Natural killer cell (primary cell): ENCODE data around the gene RETREG1. TPM values are rescaled to one million over a fixed set of nuclear protein-coding genes. Genes with fewer than 3 reads are reported as not detected.

ENCODE experiments used
- ATAC-seq, 3 donors: fragments of 150-1000 bp in 2 of 3; fragments of 200-7000 bp in 1 of 3; cut with Tn5 transposase; 1 replicate in 1 of 3; 2 replicates in 2 of 3; pipeline ENCODE4 v1.10.0; 2021; ENCODE audit warnings: mild to moderate bottlenecking in 2 of 3, moderate library complexity in 2 of 3
- DNase-seq, 2 donors: peaks; one replicate each; pipeline versions ENCODE4 v3.0.0 to v3.0.0-alpha.2; 2013 to 2021; ENCODE audit warnings: mixed read lengths in 1 of 2
- H3K27ac ChIP-seq: one replicate; pipeline ENCODE4 v1.5.1; 2013; ENCODE audit warnings: mild to moderate bottlenecking, low read length
- H3K27me3 ChIP-seq: one replicate; pipeline ENCODE4 v1.6.1; 2013; ENCODE audit warnings: low read length; ENCODE audit not compliant: control insufficient read depth, insufficient read depth
- H3K36me3 ChIP-seq: one replicate; pipeline ENCODE4 v1.6.1; 2013; ENCODE audit warnings: low read length; ENCODE audit not compliant: control insufficient read depth, insufficient read depth
- H3K4me1 ChIP-seq: one replicate; pipeline ENCODE4 v1.6.1; 2013; ENCODE audit warnings: low read length; ENCODE audit not compliant: control insufficient read depth, insufficient read depth
- H3K4me3 ChIP-seq: one replicate; pipeline ENCODE4 v1.5.1; 2013; ENCODE audit warnings: low read length
- H3K9me3 ChIP-seq: one replicate; pipeline ENCODE4 v1.6.1; 2013; ENCODE audit warnings: low read length; ENCODE audit not compliant: control insufficient read depth, insufficient read depth
- H3K27ac Mint-ChIP-seq, 2 donors: one replicate each; pipeline ENCODE4 v1.8.0; 2022; ENCODE audit warnings: mild to moderate bottlenecking in 2 of 2, mixed read lengths in 2 of 2, moderate library complexity in 1 of 2
- H3K27me3 Mint-ChIP-seq, 2 donors: one replicate each; pipeline ENCODE4 v1.8.0; 2022; ENCODE audit warnings: low read depth in 2 of 2, mixed read lengths in 2 of 2
- H3K36me3 Mint-ChIP-seq: one replicate; pipeline ENCODE4 v1.8.0; 2022; ENCODE audit warnings: mixed read lengths
- H3K4me1 Mint-ChIP-seq, 2 donors: one replicate each; pipeline ENCODE4 v1.8.0; 2022; ENCODE audit warnings: mixed read lengths in 2 of 2
- H3K4me3 Mint-ChIP-seq: one replicate; pipeline ENCODE4 v1.8.0; 2022; ENCODE audit warnings: mild to moderate bottlenecking, moderate library complexity, mixed read lengths
- H3K9me3 Mint-ChIP-seq, 2 donors: one replicate each; pipeline ENCODE4 v1.8.0; 2022; ENCODE audit warnings: mixed read lengths in 2 of 2
- CTCF ChIP-seq: fragments of 200-600 bp; IDR thresholded peaks from one replicate; pipeline ENCODE4 v1.8.0; 2022; ENCODE audit warnings: antibody characterized with exemption
- WGBS: methylation state at CpG from one replicate; pipeline ENCODE4 v1.1.7; 2013; ENCODE audit warnings: missing lambda C conversion rate; ENCODE audit not compliant: insufficient coverage; 5-methylcytosine and 5-hydroxymethylcytosine counted together
- intact Hi-C: fragments of 100-400 bp; cut with micrococcal nuclease; formaldehyde crosslinking; loops from one replicate; pipeline ENCODE4 v1.14.2; 2022
- total RNA-seq, 4 donors: library from RNA; stranded (reverse); fragments of 120-200 nt in 1 of 4; gene quantifications; one replicate each; pipeline versions ENCODE4 v1.2.3 to v1.2.4, GENCODE V29; 2013 to 2022

Gene RETREG1
- total RNA-seq, 3 donors from 2014 or later (not counting 1 experiment from before 2014, with no cell fraction given): 2.1 to 4.5 (median 3.3) TPM

DNA sequence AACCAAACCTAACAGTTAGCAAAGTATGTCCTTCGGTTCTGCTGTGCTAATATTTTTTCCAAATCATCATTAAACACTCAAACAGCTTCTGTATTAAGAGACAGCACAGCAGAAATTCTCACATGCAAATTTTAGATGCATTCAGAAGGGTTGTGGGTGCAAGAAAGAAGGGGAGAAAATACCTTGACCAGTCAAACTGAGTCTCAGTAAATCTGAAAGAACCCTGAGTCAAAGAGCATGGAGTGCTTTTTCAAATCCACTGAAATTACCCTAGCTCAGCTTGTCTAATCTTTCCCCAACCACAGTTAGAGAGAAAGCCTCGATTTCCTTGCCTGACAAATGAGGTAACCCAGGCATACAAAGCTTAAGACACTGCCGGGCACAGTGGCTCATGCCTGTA lies 55.1 kb downstream of the RETREG1 start:
- ATAC-seq (no peak), DNase-seq (no peak)
- intact Hi-C loops: no loop called here
- Histone ChIP-seq H3K4me3 (no peak overlapping the region), H3K9me3 (no peaks in the 10 kb centered on the region), H3K27ac (no peak overlapping the region), H3K4me1 (no peaks in the 10 kb centered on the region), H3K36me3 (no peaks in the 10 kb centered on the region), H3K27me3 (no peaks in the 10 kb centered on the region)
- WGBS: 83% methylated on average over 3 of the region's 3 CpGs
- H3K4me1 Mint-ChIP-seq: no peaks in the 10 kb centered on the region
- H3K4me3 Mint-ChIP-seq: no peak overlapping the region
- no peaks in the 10 kb centered on the region for H3K36me3 Mint-ChIP-seq
- H3K9me3 Mint-ChIP-seq: no peaks in the 10 kb centered on the region
- no peak overlapping the region for H3K27ac Mint-ChIP-seq
- TF ChIP-seq CTCF: no peak
- no peaks in the 10 kb centered on the region for H3K27me3 Mint-ChIP-seq

DNA sequence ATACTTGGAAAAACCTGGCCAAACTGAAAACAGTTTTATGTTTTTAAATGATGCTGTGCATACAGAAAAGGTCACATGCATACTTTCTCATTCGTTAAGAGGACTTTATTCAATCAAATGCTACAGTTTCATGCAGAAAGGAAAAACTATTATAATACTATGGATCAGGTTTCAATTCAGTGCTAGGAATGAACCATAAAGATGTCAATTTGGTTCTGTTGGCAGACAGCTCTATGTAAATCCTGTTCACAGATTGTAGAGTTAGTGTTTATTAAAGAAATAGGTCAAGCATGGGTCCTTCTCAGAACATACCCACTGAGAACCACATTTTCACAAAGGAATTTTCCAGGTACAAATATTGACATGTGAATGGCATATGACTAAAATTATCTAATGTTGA lies 57.1 kb downstream of the RETREG1 start:
- no peaks in the 10 kb centered on the region for H3K27me3 ChIP-seq
- no peaks in the 10 kb centered on the region for H3K4me1 ChIP-seq
- Mint-ChIP-seq H3K4me3 (no peak overlapping the region), H3K27ac (no peak overlapping the region), H3K36me3 (no peaks in the 10 kb centered on the region), H3K9me3 (no peaks in the 10 kb centered on the region), H3K27me3 (no peaks in the 10 kb centered on the region), H3K4me1 (no peaks in the 10 kb centered on the region)
- H3K9me3 ChIP-seq: no peaks in the 10 kb centered on the region
- WGBS: no CpG with 5 or more reads among the region's 1 CpG
- DNase-seq (no peak), ATAC-seq (no peak)
- no peak overlapping the region for H3K27ac ChIP-seq
- no peak for TF ChIP-seq CTCF
- H3K36me3 ChIP-seq: no peaks in the 10 kb centered on the region
- H3K4me3 ChIP-seq: no peak overlapping the region
- intact Hi-C loops: no loop called here

DNA sequence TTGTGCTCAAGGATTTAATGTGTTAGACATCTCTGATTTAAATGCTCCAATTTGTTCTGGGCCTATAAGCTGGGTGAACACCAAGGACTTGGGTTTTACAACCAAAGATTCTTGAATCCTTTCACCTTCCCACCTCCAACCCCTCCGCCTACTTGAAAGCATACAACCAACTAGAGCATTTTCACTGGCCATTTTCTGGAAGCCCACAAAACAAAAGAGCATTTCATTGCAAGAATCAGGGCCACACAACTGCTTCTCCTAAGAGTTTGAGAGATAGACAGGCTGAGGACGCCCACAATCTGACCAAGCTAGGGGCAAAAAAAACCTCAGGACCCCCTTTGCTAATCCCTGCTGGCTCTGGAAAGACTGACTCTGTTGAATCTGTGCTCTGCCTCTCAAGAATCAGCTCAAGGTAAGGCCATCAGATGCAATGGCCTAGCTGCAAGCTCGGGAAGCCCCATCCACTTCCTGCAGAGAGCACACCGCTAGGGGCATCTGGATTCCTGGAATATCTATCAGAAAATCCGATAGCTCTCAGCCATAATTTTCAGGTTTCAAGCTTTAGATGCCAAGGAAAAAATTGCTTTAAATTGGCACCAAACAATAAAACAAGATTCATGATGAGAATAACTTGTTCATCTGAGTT lies 57.7 kb downstream of the RETREG1 start:
- H3K9me3 ChIP-seq: no peaks in the 10 kb centered on the region
- intact Hi-C loops: no loop called here
- ATAC-seq (no peak), DNase-seq (no peak)
- no peaks in the 10 kb centered on the region for H3K4me1 Mint-ChIP-seq
- no peaks in the 10 kb centered on the region for H3K4me1 ChIP-seq
- no peaks in the 10 kb centered on the region for H3K36me3 ChIP-seq
- WGBS: 89% methylated on average over 5 of the region's 5 CpGs
- no peak for TF ChIP-seq CTCF
- H3K27ac Mint-ChIP-seq: no peak overlapping the region
- H3K27me3 Mint-ChIP-seq: no peaks in the 10 kb centered on the region
- no peak overlapping the region for H3K27ac ChIP-seq
- H3K27me3 ChIP-seq: no peaks in the 10 kb centered on the region
- no peaks in the 10 kb centered on the region for H3K36me3 Mint-ChIP-seq
- H3K9me3 Mint-ChIP-seq: no peaks in the 10 kb centered on the region
- no peak overlapping the region for H3K4me3 Mint-ChIP-seq
- no peak overlapping the region for H3K4me3 ChIP-seq

- Histone ChIP-seq H3K36me3 (no peaks in the 10 kb centered on the region), H3K4me1 (no peaks in the 10 kb centered on the region), H3K9me3 (no peaks in the 10 kb centered on the region), H3K4me3 (no peak overlapping the region), H3K27me3 (no peaks in the 10 kb centered on the region), H3K27ac (no peak overlapping the region)
- Mint-ChIP-seq H3K4me3 (no peak overlapping the region), H3K27ac (no peak overlapping the region), H3K36me3 (no peaks in the 10 kb centered on the region), H3K9me3 (no peaks in the 10 kb centered on the region), H3K27me3 (no peaks in the 10 kb centered on the region), H3K4me1 (no peaks in the 10 kb centered on the region)
- intact Hi-C loops: no loop called here
- TF ChIP-seq CTCF: no peak
- DNase-seq (no peak), ATAC-seq (no peak)
- WGBS: 94% methylated on average over 4 of the region's 4 CpGs
These were observed 59.3 kb downstream of the RETREG1 start for GRCh38 chr5:16557477-16557876.
